GM12892 (cell line): ENCODE results near the gene POLA1.
A peak's percentile ranks its signal among the peaks of the same experiment; 100 is the strongest.

Source experiments
- DNase-seq: peaks from one replicate; pipeline ENCODE4 v3.0.0; 2011; ENCODE audit not compliant: insufficient read length
- FAIRE-seq: peaks from 2 replicates; lab custom pipeline; 2011; peaks lifted over from hg19 to GRCh38; lab: Jason Lieb, UNC
- POLR2A ChIP-seq: IDR thresholded peaks from 2 replicates; pipeline ENCODE4 v1.6.1; 2011; ENCODE audit warnings: low read depth, low read length, control low read depth
- POLR2AphosphoS5 ChIP-seq: IDR thresholded peaks from 2 replicates; pipeline ENCODE4 v1.6.1; 2011; ENCODE audit warnings: low read depth, low read length, control low read depth
- TAF1 ChIP-seq: IDR thresholded peaks from 2 replicates; pipeline ENCODE4 v1.6.1; 2011; ENCODE audit warnings: low read depth, mild to moderate bottlenecking, control low read depth, low read length, borderline replicate concordance

POLA1 gene

DNA sequence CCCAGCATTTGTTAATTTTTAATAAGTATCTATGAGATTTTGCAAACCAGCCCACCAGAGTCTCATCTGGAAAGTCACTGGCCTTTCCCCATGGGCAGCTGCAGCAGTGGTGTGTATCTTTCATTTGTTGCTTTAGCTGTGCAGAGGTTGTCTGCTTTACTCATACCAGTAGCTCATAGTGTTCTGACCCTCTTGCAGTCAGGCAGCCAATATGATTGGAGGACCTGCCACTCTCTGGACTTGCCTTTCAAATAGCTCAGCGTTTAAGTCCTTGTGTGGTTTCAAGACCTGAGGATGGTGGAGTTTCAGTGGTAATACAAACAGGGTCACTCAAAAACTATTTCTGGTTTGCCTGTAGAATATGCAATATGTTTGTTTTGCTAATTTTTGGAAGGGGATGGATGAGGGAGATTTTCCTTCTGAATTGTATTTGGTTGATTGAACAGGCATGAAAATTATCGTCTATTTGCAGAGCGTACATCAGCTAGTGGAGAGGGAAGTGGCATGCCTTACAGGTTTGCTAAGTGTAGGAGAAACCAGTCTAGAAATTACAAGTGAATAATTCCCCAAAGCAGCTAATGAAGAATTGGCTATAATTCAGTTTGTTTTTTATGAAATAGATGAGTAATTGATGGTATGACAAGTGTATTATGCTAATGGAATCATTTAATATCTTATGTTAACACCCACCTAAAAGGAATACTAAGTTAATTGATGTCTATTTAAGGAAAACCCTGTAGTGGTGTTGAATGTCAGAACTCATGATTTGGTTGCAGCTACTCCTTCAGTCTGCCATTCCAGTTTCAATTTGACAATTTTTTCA is 8.9 kb downstream of the POLA1 start:
- TF ChIP-seq POLR2AphosphoS5, result no peak
- TF ChIP-seq TAF1, result no peak
- no peak for TF ChIP-seq POLR2A
- FAIRE-seq (peak; percentile 84), DNase-seq (peak; percentile 11)

DNA sequence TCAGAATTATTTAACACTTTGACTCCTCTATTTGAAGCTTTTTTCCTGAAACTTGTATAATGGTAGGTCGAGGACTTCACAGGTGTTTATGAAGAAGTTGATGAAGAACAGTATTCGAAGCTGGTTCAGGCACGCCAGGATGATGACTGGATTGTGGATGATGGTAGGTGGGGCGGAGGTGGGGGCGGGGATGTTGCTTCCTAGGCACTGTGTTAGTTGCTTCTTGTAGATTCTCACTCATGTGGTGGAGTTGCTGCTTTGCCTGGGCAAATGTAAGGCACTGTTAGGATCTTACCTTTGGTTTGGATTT is 9.4 kb downstream of the POLA1 start:
- TF ChIP-seq POLR2A (no peak), TAF1 (no peak), POLR2AphosphoS5 (no peak)
- DNase-seq (no peak), FAIRE-seq (no peak)

GRCh38 chrX:24718771-24719170 is 25.1 kb downstream of the POLA1 start:
- TF ChIP-seq TAF1 (no peak), POLR2A (no peak), POLR2AphosphoS5 (no peak)
- FAIRE-seq, result no peak
- no peak for DNase-seq

GRCh38 chrX:24720036-24720435 is 26.3 kb downstream of the POLA1 start:
- FAIRE-seq (no peak), DNase-seq (no peak)
- no peak for TF ChIP-seq POLR2A
- no peak for TF ChIP-seq TAF1
- no peak for TF ChIP-seq POLR2AphosphoS5

GRCh38 chrX:24728530-24728929 is 34.8 kb downstream of the POLA1 start:
- FAIRE-seq (no peak), DNase-seq (no peak)
- no peak for TF ChIP-seq POLR2AphosphoS5
- no peak for TF ChIP-seq TAF1
- TF ChIP-seq POLR2A, result no peak

- DNase-seq (no peak), FAIRE-seq (no peak)
- TF ChIP-seq POLR2A (no peak), TAF1 (no peak), POLR2AphosphoS5 (no peak)
These were observed 39.2 kb downstream of the POLA1 start for GRCh38 chrX:24732766-24733500.

DNA sequence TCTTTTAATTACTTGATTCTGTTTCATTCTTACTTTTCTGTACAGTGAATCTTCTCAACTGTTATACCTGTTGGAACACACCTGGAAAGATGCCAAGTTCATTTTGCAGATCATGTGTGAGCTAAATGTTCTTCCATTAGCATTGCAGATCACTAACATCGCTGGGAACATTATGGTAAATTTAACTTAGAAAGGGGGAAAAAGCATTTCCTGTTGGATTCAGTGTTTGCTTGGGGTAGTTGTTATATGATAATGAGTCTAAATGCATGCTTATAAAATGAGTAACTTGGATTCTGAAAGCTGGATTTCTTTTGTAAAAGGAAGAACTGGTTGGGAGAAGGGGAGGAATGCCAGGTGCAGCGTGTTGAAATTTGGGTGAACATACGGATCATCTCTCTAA is 47.6 kb downstream of the POLA1 start:
- TF ChIP-seq POLR2AphosphoS5, result no peak
- TF ChIP-seq POLR2A, result no peak
- TF ChIP-seq TAF1, result no peak
- DNase-seq (no peak), FAIRE-seq (no peak)

DNA sequence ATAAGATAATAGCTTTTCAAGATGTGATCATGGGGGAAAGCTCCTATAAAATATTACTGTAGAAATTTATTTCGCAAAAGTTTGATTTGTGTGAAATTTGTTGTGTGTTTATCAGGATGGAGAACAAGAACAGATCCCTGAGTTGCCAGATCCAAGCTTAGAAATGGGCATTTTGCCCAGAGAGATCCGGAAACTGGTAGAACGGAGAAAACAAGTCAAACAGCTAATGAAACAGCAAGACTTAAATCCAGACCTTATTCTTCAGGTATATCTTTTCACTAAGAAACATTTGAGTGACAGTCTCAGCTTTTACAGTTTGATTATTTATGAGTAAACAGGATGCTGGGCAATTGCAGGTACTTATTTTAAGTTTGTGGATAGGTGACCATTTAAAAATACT is 54.5 kb downstream of the POLA1 start:
- FAIRE-seq (no peak), DNase-seq (no peak)
- TF ChIP-seq TAF1 (no peak), POLR2A (no peak), POLR2AphosphoS5 (no peak)

- FAIRE-seq (no peak), DNase-seq (no peak)
These were observed 66.1 kb downstream of the POLA1 start for GRCh38 chrX:24759786-24760185.

GRCh38 chrX:24760363-24761000 is 66.8 kb downstream of the POLA1 start:
- FAIRE-seq (no peak), DNase-seq (no peak)
- TF ChIP-seq POLR2A (no peak), POLR2AphosphoS5 (no peak), TAF1 (no peak)

More at GRCh38 chrX:24759786-24760185, 66.1 kb downstream of the POLA1 start:
- TF ChIP-seq TAF1 (no peak), POLR2A (no peak)

DNA sequence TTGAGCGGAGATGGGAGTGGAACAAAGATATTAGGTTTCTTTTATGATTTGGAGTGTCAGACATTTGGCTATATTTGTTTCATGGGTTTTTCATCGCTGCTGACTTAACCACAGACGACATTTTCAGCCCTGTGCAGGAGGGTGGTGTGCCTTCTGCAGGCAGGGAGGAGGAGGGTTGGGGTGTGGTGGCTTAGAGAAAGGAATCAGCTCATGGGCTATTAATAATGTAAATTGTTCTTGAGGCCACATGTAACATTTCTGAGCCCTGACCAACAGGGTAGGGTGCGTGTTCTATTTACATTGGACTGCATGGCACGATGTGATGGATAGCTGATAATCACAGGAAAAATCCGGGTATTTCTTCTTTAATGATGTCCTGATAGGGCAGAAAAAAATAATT is 67.6 kb downstream of the POLA1 start:
- no peak for DNase-seq
- no peak for FAIRE-seq

GRCh38 chrX:24763989-24764388 is 70.3 kb downstream of the POLA1 start:
- DNase-seq (no peak), FAIRE-seq (no peak)
- TF ChIP-seq POLR2AphosphoS5 (no peak), POLR2A (no peak), TAF1 (no peak)

More for the DNA sequence above, 67.6 kb downstream of the POLA1 start:
- TF ChIP-seq TAF1, result no peak
- TF ChIP-seq POLR2A, result no peak
- no peak for TF ChIP-seq POLR2AphosphoS5
